OCI-LY1 (cell line): ENCODE data around the gene IGLL5.

Experiments
- CTCF ChIP-seq: fragments of 200-600 bp; sonication (generic), shearing (Covaris generic); IDR thresholded peaks from 2 replicates; pipeline ENCODE4 v1.5.1; 2017; ENCODE audit warnings: mild to moderate bottlenecking, antibody characterized with exemption, low read length, moderate library complexity, mixed read lengths
- EZH2 ChIP-seq: fragments of 200-600 bp; sonication (generic), shearing (Covaris generic); IDR thresholded peaks from 2 replicates; pipeline ENCODE4 v1.8.0; 2017; ENCODE audit warnings: borderline replicate concordance, mixed run types, mild to moderate bottlenecking, antibody characterized with exemption, low read length, moderate library complexity, mixed read lengths

- TF ChIP-seq CTCF (no peak), EZH2 (no peak)
Measured at GRCh38 chr22:22856364-22856763, 31.3 kb upstream of the IGLL5 start.
